Adipose tissue (tissue), 3 donors: Measurements from ENCODE around the gene ZFAND3. TPM values are rescaled to one million over a fixed set of nuclear protein-coding genes. Genes with fewer than 3 reads are reported as not detected.
"Not testable (repeated sequence)": the region's sequence is repeated elsewhere in the genome, so short reads cannot be mapped to it uniquely, and the experiment has no call there.

Experiments
- H3K27ac ChIP-seq: one replicate; pipeline ENCODE4 v1.5.1; 2013; ENCODE audit warnings: low read depth, low read length
- WGBS, 3 donors: extraction: QIAGEN DNeasy Blood & Tissue Kit; methylation state at CpG; one replicate each; pipeline ENCODE4 v1.1.7; 2013; 5-methylcytosine and 5-hydroxymethylcytosine counted together
- polyA plus RNA-seq, 3 donors: library from polyadenylated mRNA; stranded (reverse); fragments of 200-250 nt; gene quantifications; one replicate each; pipeline ENCODE4 v1.2.3, GENCODE V29; 2013
- donor health status: healthy with polysubstance abuse.
- donor health status: Bipolar disorder and iron deficiency.
- donor health status: healthy.

Gene ZFAND3
- polyA plus RNA-seq, 3 donors, result 25.9 to 45.2 (median 42.1) TPM

DNA sequence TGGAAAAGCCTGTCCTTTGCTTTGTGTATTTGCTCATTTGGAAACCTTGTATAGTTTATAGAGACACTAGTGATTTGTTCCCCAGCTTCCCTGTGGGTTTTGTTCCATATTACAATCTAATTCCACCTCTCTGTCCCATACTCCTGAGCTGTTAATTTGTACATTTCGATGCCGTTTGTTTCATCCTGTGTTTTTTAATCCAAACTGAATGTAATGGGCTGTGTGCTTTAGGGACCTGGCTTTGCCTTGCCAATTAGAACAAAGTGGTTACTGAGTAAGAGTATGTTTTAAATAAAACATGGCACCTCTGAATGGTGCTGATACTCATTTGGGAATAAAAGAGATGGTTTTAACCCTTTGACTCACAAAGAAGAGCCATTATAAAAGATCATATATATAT, 122.3 kb downstream of the ZFAND3 start:
- WGBS, 3 donors, result 58 to 81% (median 79%) methylated on average over 2 of the region's 2 CpGs
- H3K27ac ChIP-seq, result no peak overlapping the region

DNA sequence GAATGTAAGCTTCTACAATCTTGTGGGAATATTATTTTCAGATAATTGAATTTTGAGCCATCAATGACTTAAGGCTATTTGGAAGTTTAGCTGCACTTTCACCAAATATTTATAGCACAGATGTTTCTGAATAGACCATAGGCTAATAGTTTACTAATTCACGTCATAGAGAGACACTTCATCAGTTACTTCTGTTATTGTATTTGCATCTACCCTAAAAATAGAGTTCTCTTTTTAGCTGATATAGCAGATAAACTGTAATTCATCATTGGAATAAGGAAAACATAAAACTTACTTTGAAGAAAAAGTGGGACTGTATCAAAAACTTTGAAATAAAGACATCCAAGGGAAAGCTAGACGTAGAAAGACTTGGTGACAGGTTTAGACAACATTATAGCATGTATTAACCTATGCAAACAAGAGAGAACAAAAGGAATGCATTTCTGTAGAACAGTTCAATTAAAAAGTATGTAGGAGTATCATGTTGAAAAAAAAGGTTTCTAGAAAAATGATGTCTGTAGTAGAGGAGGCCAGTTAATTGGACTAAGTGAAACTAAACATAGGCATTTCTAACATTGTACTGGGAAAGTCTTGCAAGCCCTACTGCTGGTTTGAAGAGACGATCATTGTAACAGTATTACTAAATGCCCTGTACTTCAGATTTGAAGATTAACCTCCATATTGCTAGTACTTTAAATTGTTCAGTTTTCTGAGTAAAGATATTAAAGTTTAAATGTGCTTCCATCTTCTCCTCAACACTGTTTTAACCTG, 123.3 kb downstream of the ZFAND3 start:
- 63 to 81% (median 69%) methylated on average over 3 of the region's 3 CpGs for WGBS, 3 donors
- H3K27ac ChIP-seq, result no peak overlapping the region

DNA sequence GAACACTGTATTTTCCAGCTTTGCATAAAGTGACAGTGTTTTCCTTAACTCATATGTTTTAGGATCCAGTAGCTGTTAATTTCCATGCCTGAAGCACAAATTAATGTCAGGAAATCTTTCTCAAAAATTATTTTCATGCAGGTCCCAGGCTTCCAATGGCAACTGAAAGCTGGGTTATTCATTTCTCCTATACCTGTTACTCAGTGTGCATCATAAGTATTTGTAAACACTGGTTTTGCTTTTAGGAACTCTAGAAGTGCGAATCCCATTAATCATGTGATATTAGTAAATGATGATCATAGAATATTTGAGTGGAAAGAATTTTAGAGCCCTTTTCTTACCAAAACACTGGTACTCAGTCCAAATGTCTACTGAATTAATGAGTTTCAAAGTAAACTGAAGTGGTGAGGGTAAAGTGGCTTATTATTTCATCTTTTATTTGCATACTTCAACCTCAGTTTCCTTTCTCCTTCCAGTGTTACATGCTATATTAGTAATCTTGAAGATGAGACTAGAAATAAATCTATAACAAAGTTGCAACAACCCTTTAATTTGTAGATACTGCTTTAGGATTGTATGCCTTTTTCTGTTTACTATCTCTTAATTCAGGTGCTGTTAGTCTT, 124.0 kb downstream of the ZFAND3 start:
- 92 to 100% (median 93%) methylated on average over 1 of the region's 1 CpG for WGBS, 3 donors
- H3K27ac ChIP-seq, result no peak overlapping the region

- no peak overlapping the region for H3K27ac ChIP-seq
- WGBS, 3 donors, result 91 to 98% (median 94%) methylated on average over 2 of the region's 2 CpGs
Measured at GRCh38 chr6:37946057-37946456, 126.5 kb downstream of the ZFAND3 start.

- H3K27ac ChIP-seq, result no peak overlapping the region
Measured at GRCh38 chr6:37947468-37947867, 127.9 kb downstream of the ZFAND3 start.

DNA sequence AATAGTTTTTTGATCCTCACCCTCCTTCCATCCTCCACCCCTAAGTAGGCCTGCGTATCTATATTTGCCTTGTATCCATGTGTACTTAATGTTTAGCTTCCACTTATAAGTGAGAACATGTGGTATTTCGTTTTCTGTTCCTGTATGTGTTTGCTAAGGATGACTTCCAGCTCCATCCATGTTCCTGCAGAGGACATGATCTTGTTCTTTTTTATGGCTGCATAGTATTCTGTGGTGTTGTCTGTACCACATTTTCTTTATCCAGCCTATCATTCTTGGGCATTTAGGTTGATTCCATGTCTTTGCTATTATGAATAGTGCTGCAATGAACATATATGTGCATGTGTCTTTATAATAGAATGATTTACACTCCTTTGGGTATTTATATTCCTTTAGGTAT, 129.1 kb downstream of the ZFAND3 start:
- not testable (repeated sequence) for H3K27ac ChIP-seq
- WGBS, 3 donors, result 76 to 95% (median 90%) methylated on average over 2 of the region's 2 CpGs

GRCh38 chr6:37952027-37952426, 132.5 kb downstream of the ZFAND3 start:
- H3K27ac ChIP-seq, result no peak overlapping the region
- 86 to 91% (median 89%) methylated on average over 2 of the region's 2 CpGs for WGBS, 3 donors

- H3K27ac ChIP-seq, result no peak overlapping the region
Measured at GRCh38 chr6:37954791-37955190, 135.3 kb downstream of the ZFAND3 start.

- WGBS, 3 donors, result 48 to 69% (median 51%) methylated on average over 5 of the region's 5 CpGs
- H3K27ac ChIP-seq, result no peak overlapping the region
Measured at GRCh38 chr6:37956711-37957275, 137.3 kb downstream of the ZFAND3 start.

DNA sequence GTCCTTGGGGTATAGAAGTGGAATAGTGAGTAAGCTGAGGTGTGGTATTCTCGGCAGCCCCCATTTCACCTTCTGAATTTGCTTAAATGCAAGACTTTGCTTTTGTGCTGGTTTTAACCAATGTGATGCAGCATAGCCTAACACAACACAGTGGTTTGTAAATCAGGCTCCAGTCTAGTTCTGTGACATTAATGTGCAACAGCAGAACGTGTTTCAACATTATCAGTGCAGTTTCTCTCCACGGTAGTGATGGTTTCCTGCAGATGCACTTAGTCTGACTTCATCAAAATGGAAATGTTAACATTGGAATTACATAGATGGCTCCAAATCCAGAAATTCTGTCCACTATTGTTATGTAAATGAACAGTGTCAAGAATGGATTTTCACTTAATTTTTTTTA, 139.5 kb downstream of the ZFAND3 start:
- 67 to 87% (median 75%) methylated on average over 3 of the region's 3 CpGs for WGBS, 3 donors
- H3K27ac ChIP-seq, result no peak overlapping the region

DNA sequence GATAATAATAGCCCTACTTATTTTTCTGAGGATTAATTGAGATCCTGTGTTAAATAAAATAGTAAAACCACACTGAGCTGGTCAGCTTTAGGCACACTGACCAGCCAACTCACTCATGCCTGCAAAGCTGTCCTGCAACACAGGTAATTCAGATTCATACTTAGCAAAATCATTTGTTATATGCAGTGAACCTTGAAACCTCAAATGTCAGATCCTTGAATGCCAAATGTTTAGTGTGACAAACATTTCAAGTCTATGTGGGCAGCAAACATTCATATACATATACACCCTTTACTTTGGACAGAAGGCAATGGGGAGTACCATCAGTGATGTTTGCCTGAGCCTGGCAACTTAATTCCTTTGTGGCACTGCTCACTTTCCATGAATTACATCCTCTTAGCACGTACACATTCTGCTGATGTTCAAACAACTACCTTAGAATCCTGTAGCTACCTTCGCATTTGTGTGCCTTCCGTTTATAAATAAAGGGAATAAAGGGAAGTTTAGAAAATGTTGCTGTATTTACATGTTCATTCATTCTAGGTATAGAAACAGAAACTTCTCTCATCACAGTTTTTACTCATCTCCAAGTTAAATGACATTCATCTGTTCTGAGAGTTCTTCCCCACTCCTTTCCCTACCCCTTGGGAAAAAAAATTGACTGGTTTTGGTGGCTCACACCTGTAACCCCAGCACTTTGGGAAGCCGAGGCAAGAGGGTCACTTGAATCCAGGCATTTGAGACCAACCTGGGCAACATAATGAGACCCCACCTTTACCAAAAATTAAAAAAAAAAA, 140.8 kb downstream of the ZFAND3 start:
- no peak overlapping the region for H3K27ac ChIP-seq
- 93 to 98% (median 97%) methylated on average over 4 of the region's 4 CpGs for WGBS, 3 donors

DNA sequence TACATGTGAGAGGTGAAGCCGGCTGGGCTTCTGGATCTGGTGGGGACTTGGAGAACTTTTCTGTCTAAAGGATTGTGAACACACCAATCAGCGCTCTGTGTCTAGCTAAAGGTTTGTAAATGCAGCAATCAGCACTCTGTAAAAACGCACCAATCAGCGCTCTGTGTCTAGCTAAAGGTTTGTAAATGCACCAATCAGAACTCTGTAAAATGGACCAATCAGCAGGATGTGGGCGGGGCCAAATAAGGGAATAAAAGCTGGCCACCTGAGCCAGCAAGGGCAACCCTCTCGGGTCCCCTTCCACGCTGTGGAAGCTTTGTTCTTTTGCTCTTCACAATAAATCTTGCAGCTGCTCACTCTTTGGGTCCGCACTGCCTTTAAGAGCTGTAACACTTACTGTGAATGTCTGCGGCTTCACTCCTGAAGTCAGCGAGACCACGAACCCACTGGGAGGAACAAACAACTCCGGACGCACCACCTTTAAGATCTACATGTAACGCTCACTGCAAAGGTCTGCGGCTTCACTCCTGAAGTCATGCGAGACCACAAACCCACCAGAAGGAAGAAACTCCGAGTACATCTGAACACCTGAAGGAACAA, 143.1 kb downstream of the ZFAND3 start:
- WGBS, 3 donors, result 94 to 98% (median 95%) methylated on average over 17 of the region's 17 CpGs
- H3K27ac ChIP-seq, result not testable (repeated sequence)

DNA sequence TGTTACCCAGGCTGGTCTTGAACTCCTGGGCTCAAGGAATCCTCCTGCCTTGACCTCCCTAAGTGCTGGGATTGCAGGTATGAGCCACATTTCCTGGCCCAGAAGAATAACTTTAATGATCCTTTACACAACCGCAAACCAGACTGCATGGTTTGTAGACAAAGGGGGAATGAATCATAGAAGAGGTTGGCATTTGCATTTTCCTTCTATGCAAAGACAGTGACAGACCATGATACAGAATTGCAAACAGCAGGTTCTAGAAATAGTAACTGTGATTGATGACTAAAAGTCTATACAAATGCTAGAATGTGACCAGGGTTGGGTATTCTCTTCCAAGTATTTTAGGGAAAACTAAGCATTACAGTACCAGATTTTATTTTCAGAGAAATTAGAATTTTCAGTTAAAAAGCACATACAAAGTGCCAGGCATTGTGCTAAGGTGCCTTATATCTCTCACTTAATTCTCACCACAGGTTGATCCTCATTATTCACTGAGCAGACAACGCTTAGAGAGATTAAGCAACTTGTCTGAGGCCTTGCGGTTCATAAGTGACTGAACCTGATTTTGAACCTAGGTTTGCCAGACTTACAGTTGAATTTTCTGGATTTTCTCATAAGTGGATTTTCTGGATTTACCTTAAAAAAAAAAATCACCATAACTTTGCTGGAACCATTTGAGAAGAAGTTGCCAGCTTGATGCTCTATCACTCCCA, 146.6 kb downstream of the ZFAND3 start:
- H3K27ac ChIP-seq, result no peak overlapping the region
- WGBS, 3 donors, result 91 to 95% (median 93%) methylated on average over 3 of the region's 3 CpGs

DNA sequence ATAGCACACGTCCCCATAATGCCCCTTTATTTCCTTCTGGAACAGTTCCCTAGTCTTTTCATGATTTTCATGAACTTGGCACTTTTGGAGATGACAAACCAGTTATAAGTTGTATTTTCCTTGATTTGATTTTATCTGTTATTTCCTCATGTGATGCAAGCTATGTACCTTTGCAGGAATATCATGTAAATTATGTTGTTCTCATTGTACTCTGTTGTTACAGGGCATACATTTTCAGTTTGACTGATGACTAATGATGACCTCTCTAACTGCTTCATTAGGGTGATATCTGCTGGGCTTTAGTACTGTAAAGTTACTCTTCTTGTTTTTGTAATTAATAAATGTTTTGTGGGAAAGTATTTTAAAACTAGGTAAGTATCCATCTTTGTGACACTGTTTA, 147.3 kb downstream of the ZFAND3 start:
- no peak overlapping the region for H3K27ac ChIP-seq
- whole genome bisulfite sequencing, 3 donors, result 65 to 81% (median 70%) methylated on average over 1 of the region's 1 CpG

DNA sequence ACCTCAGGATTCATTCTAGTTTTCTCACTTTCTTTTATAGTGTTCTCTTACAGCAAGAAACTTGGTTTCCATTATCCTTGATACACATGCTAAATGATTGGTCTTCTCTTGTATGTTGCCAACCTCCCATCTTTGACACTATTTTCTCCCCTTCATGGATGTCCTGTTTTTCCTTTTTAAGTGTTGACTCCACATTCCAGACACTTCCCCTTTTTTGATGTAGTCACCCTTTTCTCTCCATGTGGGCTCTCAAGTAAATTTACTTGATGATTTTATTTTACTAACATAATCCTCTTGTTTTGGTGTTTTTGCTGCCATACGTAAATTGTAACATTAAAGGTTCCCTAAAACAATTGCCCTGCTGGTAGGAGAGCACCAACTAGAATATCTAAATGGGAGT, 148.1 kb downstream of the ZFAND3 start:
- H3K27ac ChIP-seq, result no peak overlapping the region
- 95 to 100% (median 98%) methylated on average over 1 of the region's 1 CpG for WGBS, 3 donors

GRCh38 chr6:37971266-37971665, 151.7 kb downstream of the ZFAND3 start:
- WGBS, 3 donors, result 91 to 100% (median 92%) methylated on average over 2 of the region's 2 CpGs

GRCh38 chr6:37971711-37972390, 152.3 kb downstream of the ZFAND3 start:
- H3K27ac ChIP-seq, result no peak overlapping the region
- 62 to 91% (median 75%) methylated on average over 4 of the region's 4 CpGs for WGBS, 3 donors

More at GRCh38 chr6:37971266-37971665, 151.7 kb downstream of the ZFAND3 start:
- H3K27ac ChIP-seq, result no peak overlapping the region
